ENCODE data around the gene LARGE1.

The LARGE1 gene

GRCh38 chr22:33793475-33793874 lies 126.8 kb downstream of the LARGE1 start:
- Histone ChIP-seq H3K27me3 (ENCODE audit: insufficient read depth, low read length, poor library complexity) (no peaks in the 10 kb centered on the region), H2AFZ (ENCODE audit: low read depth, low read length) (no peak overlapping the region), H3K9me3 (ENCODE audit: insufficient read depth, low read length, severe bottlenecking) (peaks cover 12% of the 10 kb centered on the region), H3K79me2 (ENCODE audit: insufficient read depth, low read length) (no peaks in the 10 kb centered on the region), H3K9ac (ENCODE audit: low read depth, low read length) (no peak overlapping the region), H3K4me2 (ENCODE audit: insufficient read depth, low read length) (no peak overlapping the region), H3K27ac (ENCODE audit: low read length) (no peak overlapping the region), H3K36me3 (ENCODE audit: insufficient read depth, low read length) (no peaks in the 10 kb centered on the region), H4K20me1 (ENCODE audit: insufficient read depth, low read length) (no peaks in the 10 kb centered on the region), H3K4me3 (ENCODE audit: low read depth in 1 of 2, low read length in 2 of 2) (no peak overlapping the region), H3K4me1 (ENCODE audit: insufficient read depth, low read length) (no peaks in the 10 kb centered on the region)
- ATAC-seq (ENCODE audit: insufficient read depth, low read depth) (no peak), DNase-seq (no peak)
- TF ChIP-seq EZH2 (IDR thresholded peaks at IDR 0.05; ENCODE audit: borderline replicate concordance, low read depth, low read length, severe bottlenecking) (no peak), CTCF (IDR thresholded peaks at IDR 0.05; ENCODE audit: borderline replicate concordance, extremely low read depth, low read length, poor library complexity, severe bottlenecking) (no peak)

- Histone ChIP-seq H3K4me3 (ENCODE audit: low read depth in 1 of 2, low read length in 2 of 2) (no peak overlapping the region), H3K36me3 (ENCODE audit: insufficient read depth, low read length) (no peaks in the 10 kb centered on the region), H3K9me3 (ENCODE audit: insufficient read depth, low read length, severe bottlenecking) (peaks cover 12% of the 10 kb centered on the region), H3K27ac (ENCODE audit: low read length) (no peak overlapping the region), H3K27me3 (ENCODE audit: insufficient read depth, low read length, poor library complexity) (no peaks in the 10 kb centered on the region), H3K79me2 (ENCODE audit: insufficient read depth, low read length) (no peaks in the 10 kb centered on the region), H3K4me1 (ENCODE audit: insufficient read depth, low read length) (no peaks in the 10 kb centered on the region), H3K4me2 (ENCODE audit: insufficient read depth, low read length) (no peak overlapping the region), H4K20me1 (ENCODE audit: insufficient read depth, low read length) (no peaks in the 10 kb centered on the region), H2AFZ (ENCODE audit: low read depth, low read length) (no peak overlapping the region), H3K9ac (ENCODE audit: low read depth, low read length) (no peak overlapping the region)
- no peak for TF ChIP-seq EZH2 (IDR thresholded peaks at IDR 0.05; ENCODE audit: borderline replicate concordance, low read depth, low read length, severe bottlenecking)
- no peak for TF ChIP-seq CTCF (IDR thresholded peaks at IDR 0.05; ENCODE audit: borderline replicate concordance, extremely low read depth, low read length, poor library complexity, severe bottlenecking)
- no peak for ATAC-seq (ENCODE audit: insufficient read depth, low read depth)
- DNase-seq, result no peak
Measured at GRCh38 chr22:33792832-33793231, 127.4 kb downstream of the LARGE1 start.

DNA sequence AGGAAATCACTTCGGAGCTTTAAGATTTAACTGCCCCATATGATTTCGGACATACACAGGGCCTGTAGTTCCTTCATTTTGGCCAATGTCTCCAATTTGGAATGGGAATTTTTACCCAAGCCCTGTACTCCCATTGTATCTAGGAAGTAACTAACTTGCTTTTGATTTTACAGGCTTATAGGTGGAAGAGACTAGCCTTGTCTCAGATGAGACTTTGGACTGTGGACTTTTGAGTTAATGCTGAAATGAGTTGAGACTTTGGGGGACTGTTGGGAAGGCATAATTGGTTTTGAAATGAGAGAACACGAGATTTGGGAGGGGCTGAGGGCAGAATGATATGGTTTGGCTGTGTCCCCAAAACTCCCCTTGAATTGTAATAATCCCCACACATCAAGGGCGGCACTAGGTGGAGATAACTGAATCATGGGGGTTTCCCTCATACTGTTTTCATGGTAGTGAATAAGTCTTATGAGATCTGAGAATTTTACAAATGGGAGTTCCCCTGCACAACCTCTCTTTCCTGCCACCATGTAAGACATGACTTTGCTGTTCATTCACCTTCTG lies 130.5 kb downstream of the LARGE1 start:
- TF ChIP-seq EZH2 (IDR thresholded peaks at IDR 0.05; ENCODE audit: borderline replicate concordance, low read depth, low read length, severe bottlenecking) (no peak), CTCF (IDR thresholded peaks at IDR 0.05; ENCODE audit: borderline replicate concordance, extremely low read depth, low read length, poor library complexity, severe bottlenecking) (no peak)
- no peak overlapping the region for H3K27ac ChIP-seq (ENCODE audit: low read length)
- no peaks in the 10 kb centered on the region for H3K4me1 ChIP-seq (ENCODE audit: insufficient read depth, low read length)
- H3K9ac ChIP-seq (ENCODE audit: low read depth, low read length), result no peak overlapping the region
- ATAC-seq (ENCODE audit: insufficient read depth, low read depth), result no peak
- H3K79me2 ChIP-seq (ENCODE audit: insufficient read depth, low read length), result no peaks in the 10 kb centered on the region
- H3K36me3 ChIP-seq (ENCODE audit: insufficient read depth, low read length), result no peaks in the 10 kb centered on the region
- no peak overlapping the region for H3K4me3 ChIP-seq (ENCODE audit: low read depth in 1 of 2, low read length in 2 of 2)
- no peak overlapping the region for H2AFZ ChIP-seq (ENCODE audit: low read depth, low read length)
- no peaks in the 10 kb centered on the region for H4K20me1 ChIP-seq (ENCODE audit: insufficient read depth, low read length)
- no peaks in the 10 kb centered on the region for H3K27me3 ChIP-seq (ENCODE audit: insufficient read depth, low read length, poor library complexity)
- peaks cover 12% of the 10 kb centered on the region for H3K9me3 ChIP-seq (ENCODE audit: insufficient read depth, low read length, severe bottlenecking)
- H3K4me2 ChIP-seq (ENCODE audit: insufficient read depth, low read length), result no peak overlapping the region
- DNase-seq, result no peak

DNA sequence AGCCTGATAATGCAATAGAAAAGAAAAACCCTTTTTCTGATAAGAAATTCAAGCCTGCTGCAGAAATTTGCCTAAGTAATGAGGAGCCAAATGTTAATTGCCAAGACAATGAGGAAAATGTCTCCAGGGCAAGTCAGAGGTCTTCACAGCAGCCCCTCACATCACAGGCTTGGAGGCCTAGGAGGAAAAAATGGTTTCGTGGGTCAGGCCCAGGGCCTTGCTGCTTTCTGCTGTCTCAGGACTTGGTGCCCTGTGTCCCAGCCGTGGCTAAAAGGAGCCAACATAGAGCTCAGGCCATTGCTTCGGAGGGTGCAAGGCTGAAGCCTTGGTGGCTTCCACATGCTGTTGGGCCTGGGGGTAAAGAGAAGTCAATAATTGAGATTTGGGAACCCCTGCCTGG lies 131.3 kb downstream of the LARGE1 start:
- ATAC-seq (ENCODE audit: insufficient read depth, low read depth), result no peak
- no peak for DNase-seq
- Histone ChIP-seq H4K20me1 (ENCODE audit: insufficient read depth, low read length) (no peaks in the 10 kb centered on the region), H3K79me2 (ENCODE audit: insufficient read depth, low read length) (no peaks in the 10 kb centered on the region), H3K4me2 (ENCODE audit: insufficient read depth, low read length) (no peak overlapping the region), H3K9ac (ENCODE audit: low read depth, low read length) (no peak overlapping the region), H2AFZ (ENCODE audit: low read depth, low read length) (no peak overlapping the region), H3K27me3 (ENCODE audit: insufficient read depth, low read length, poor library complexity) (no peaks in the 10 kb centered on the region), H3K27ac (ENCODE audit: low read length) (no peak overlapping the region), H3K4me1 (ENCODE audit: insufficient read depth, low read length) (no peaks in the 10 kb centered on the region), H3K36me3 (ENCODE audit: insufficient read depth, low read length) (no peaks in the 10 kb centered on the region), H3K4me3 (ENCODE audit: low read depth in 1 of 2, low read length in 2 of 2) (no peak overlapping the region), H3K9me3 (ENCODE audit: insufficient read depth, low read length, severe bottlenecking) (peaks cover 12% of the 10 kb centered on the region)
- TF ChIP-seq EZH2 (IDR thresholded peaks at IDR 0.05; ENCODE audit: borderline replicate concordance, low read depth, low read length, severe bottlenecking), result no peak
- TF ChIP-seq CTCF (IDR thresholded peaks at IDR 0.05; ENCODE audit: borderline replicate concordance, extremely low read depth, low read length, poor library complexity, severe bottlenecking), result no peak

All from DND-41 (cell line).